Breast epithelium (tissue), 4 donors: ENCODE measurements around the gene IQSEC2. TPM values are rescaled to one million over a fixed set of nuclear protein-coding genes. Genes with fewer than 3 reads are reported as not detected.

Experiments
- DNase-seq, 2 donors: peaks; one replicate each; pipeline ENCODE4 v3.0.0-alpha.2; 2019; ENCODE audit warnings: low spot score in 2 of 2
- H3K27ac ChIP-seq, 2 donors: fragments of 200-600 bp; sonication (generic) in 1 of 2; one replicate each; pipeline ENCODE4 v1.5.1; 2016 to 2019; ENCODE audit warnings: mild to moderate bottlenecking in 1 of 2
- H3K27me3 ChIP-seq, 2 donors: fragments of 200-600 bp; sonication (generic) in 1 of 2; one replicate each; pipeline versions ENCODE4 v1.5.1 to v1.6.0; 2017 to 2019; ENCODE audit warnings: control low read depth in 1 of 2, mild to moderate bottlenecking in 1 of 2
- H3K36me3 ChIP-seq: fragments of 200-600 bp; one replicate; pipeline ENCODE4 v1.5.1; 2019
- H3K4me1 ChIP-seq, 2 donors: fragments of 200-600 bp; sonication (generic); one replicate each; pipeline ENCODE4 v1.5.1; 2016 to 2019; ENCODE audit warnings: control low read depth in 1 of 2
- H3K4me3 ChIP-seq, 3 donors: fragments of 200-600 bp; sonication (generic); 1 replicate in 2 of 3; 2 replicates in 1 of 3; pipeline ENCODE4 v1.5.1; 2016 to 2019; ENCODE audit warnings: mild to moderate bottlenecking in 3 of 3, moderate library complexity in 2 of 3
- H3K9me3 ChIP-seq, 2 donors: fragments of 200-600 bp; sonication (generic) in 1 of 2; one replicate each; pipeline ENCODE4 v1.5.1; 2016 to 2019; ENCODE audit warnings: control low read depth in 1 of 2
- CTCF ChIP-seq, 3 donors: fragments of 450-650 bp; IDR thresholded peaks; one replicate each; pipeline ENCODE4 v1.5.1; 2016 to 2017; ENCODE audit warnings: antibody characterized with exemption in 3 of 3, mild to moderate bottlenecking in 3 of 3, moderate library complexity in 3 of 3
- POLR2A ChIP-seq: fragments of 450-650 bp; IDR thresholded peaks from one replicate; pipeline ENCODE4 v1.6.1; 2016; ENCODE audit warnings: antibody characterized with exemption, mild to moderate bottlenecking, moderate library complexity
- POLR2AphosphoS5 ChIP-seq, 3 donors: sonication (generic); formaldehyde crosslinking; IDR thresholded peaks; one replicate each; pipeline ENCODE4 v1.6.1; 2017; ENCODE audit warnings: antibody characterized with exemption in 3 of 3
- intact Hi-C: fragments of 100-400 bp; cut with DNase I; formaldehyde crosslinking; loops from one replicate; pipeline ENCODE4 v1.15.1; 2023; ENCODE audit warnings: low total_unique reads
- total RNA-seq, 3 donors: library from RNA; depleted of rRNA; stranded (reverse); fragments of >200 nt; gene quantifications; one replicate each; pipeline ENCODE4 v1.1.0, GENCODE V29; 2016

IQSEC2 gene
- total RNA-seq, 3 donors from 2014 or later, result 16.7 to 18.7 (median 18.3) TPM

DNA sequence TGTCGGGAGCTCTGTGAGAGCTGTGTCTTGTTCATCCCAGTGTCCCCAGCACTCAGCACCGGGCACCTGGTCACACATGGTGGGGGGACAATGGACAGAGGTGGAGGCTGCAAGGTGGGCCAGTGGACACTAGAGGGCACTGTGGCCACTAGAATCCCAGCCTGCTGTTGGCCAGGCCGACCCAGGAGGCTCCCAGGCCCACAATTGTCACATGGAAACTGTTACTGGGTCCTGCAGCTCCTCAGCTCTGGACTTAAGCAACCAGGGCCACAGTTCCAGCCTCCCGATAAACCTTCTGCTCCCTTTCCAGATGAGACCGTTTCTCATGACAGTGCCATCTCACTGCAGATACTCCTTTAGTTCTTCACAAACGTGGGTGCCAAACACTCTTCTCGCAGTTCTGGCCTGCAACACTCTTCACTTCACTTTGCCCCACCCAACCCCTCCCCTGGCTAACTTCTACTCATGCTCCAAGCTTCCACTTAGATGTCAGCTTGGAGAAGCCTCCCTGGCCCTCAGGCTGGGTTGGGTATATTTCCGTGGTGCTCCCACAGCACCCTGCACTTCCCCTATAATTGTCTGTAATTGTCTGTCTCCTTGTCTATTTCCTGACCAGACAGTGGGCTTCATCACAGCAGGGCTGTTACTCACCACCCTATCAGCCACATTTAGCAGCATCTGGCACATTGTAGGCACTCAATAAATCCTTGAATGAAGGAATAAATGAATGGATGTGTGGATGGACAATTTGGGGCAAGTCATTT is 3.5 kb upstream of the IQSEC2 start:
- Histone ChIP-seq H3K4me3 (no peak overlapping the region), H3K4me1 (peaks cover 0 to 4% of the 10 kb centered on the region in 2 donors), H3K36me3 (no peaks in the 10 kb centered on the region), H3K27me3 (peaks cover 2 to 63% of the 10 kb centered on the region in 2 donors), H3K9me3 (no peaks in the 10 kb centered on the region), H3K27ac (no peak overlapping the region)
- intact Hi-C loops, result no loop called here
- TF ChIP-seq CTCF (IDR thresholded peaks at IDR 0.05), result peak in 2 of 3 donors; percentile 36 to 61
- TF ChIP-seq POLR2AphosphoS5 (IDR thresholded peaks at IDR 0.05), result no peak
- peak in 1 of 2 donors; percentile 31 for DNase-seq

GRCh38 chrX:53283567-53283966 is 2.2 kb upstream of the IQSEC2 start:
- H3K27ac ChIP-seq, result no peak overlapping the region
- H3K36me3 ChIP-seq, result no peaks in the 10 kb centered on the region
- no peaks in the 10 kb centered on the region for H3K9me3 ChIP-seq
- peaks cover 0 to 4% of the 10 kb centered on the region in 2 donors for H3K4me1 ChIP-seq
- peaks cover 2 to 61% of the 10 kb centered on the region in 2 donors for H3K27me3 ChIP-seq
- DNase-seq, result no peak
- intact Hi-C loops, result no loop called here
- H3K4me3 ChIP-seq, result no peak overlapping the region
- TF ChIP-seq POLR2AphosphoS5 (IDR thresholded peaks at IDR 0.05) (no peak), POLR2A (no peak), CTCF (IDR thresholded peaks at IDR 0.05) (no peak)

- TF ChIP-seq CTCF (IDR thresholded peaks at IDR 0.05) (no peak), POLR2A (no peak), POLR2AphosphoS5 (IDR thresholded peaks at IDR 0.05) (no peak)
- H3K9me3 ChIP-seq, result no peaks in the 10 kb centered on the region
- no peak overlapping the region for H3K4me3 ChIP-seq
- DNase-seq, result no peak
- intact Hi-C loops, result no loop called here
- H3K4me1 ChIP-seq, result peaks cover 0 to 4% of the 10 kb centered on the region in 2 donors
- H3K27me3 ChIP-seq, result peaks cover 2 to 61% of the 10 kb centered on the region in 2 donors
- H3K27ac ChIP-seq, result no peak overlapping the region
- H3K36me3 ChIP-seq, result no peaks in the 10 kb centered on the region
These were observed 1.7 kb upstream of the IQSEC2 start for GRCh38 chrX:53283099-53283498.

DNA sequence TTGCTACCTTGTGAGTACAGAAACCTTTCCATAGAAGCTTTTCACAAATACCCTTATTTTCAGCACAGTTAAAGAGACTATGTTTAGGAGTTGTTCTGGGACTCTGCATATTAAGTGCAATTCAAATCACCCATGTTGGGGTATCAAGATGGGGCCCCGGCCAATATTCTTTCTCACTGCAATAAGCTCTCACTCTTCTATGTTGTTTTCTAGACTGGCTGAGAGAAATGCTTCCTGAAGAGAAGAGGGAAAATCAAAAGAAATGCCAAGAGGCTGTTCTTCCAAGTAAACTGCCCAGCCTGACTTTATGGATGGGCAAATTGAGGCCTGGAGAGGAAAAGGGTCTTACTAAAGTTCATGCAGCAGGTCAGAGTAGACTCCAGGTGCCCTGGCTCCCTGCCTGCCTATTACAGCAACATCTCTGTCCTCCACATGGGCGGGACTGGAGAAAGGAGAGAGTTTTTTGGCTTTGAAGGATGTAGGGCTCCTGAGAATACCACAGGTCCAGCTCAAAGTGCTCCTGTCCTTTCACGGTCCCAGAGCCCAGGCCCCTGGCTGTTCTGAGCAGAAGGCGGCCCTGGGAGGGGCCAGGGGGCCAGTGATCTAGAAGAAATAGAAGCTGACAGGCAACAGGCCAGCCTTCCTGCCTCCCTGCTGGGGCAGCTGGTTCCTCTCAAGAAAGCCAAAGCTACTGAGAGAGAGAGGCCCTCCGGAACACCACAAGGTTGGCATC is 745 bp upstream of the IQSEC2 start:
- Histone ChIP-seq H3K4me3 (peak overlapping the region in 1 of 3 donors; percentile 63), H3K27ac (peak overlapping the region; percentile 68 to 88), H3K27me3 (peaks cover 2 to 55% of the 10 kb centered on the region in 2 donors), H3K9me3 (no peaks in the 10 kb centered on the region), H3K36me3 (no peaks in the 10 kb centered on the region), H3K4me1 (peaks cover 0 to 4% of the 10 kb centered on the region in 2 donors)
- TF ChIP-seq CTCF (IDR thresholded peaks at IDR 0.05) (no peak), POLR2A (no peak), POLR2AphosphoS5 (IDR thresholded peaks at IDR 0.05) (no peak)
- intact Hi-C loops, result no loop called here
- no peak for DNase-seq
